Sigmoid colon (tissue), 4 donors: ENCODE measurements around the gene HINFP.

Source experiments
- POLR2AphosphoS5 ChIP-seq, 4 donors: sonication (generic); formaldehyde crosslinking; IDR thresholded peaks; one replicate each; pipeline ENCODE4 v1.6.1; 2017; ENCODE audit warnings: antibody characterized with exemption in 4 of 4
- TF ChIP-seq, protein P1 (sequence below), 4 experiments: fragments of 450-650 bp in 3 of 4; fragments of 200-600 bp in 1 of 4; IDR thresholded peaks; one replicate each; pipeline ENCODE4 v1.5.1; 2016 to 2019; ENCODE audit warnings: antibody characterized with exemption in 4 of 4, mild to moderate bottlenecking in 3 of 4, moderate library complexity in 2 of 4

DNA sequence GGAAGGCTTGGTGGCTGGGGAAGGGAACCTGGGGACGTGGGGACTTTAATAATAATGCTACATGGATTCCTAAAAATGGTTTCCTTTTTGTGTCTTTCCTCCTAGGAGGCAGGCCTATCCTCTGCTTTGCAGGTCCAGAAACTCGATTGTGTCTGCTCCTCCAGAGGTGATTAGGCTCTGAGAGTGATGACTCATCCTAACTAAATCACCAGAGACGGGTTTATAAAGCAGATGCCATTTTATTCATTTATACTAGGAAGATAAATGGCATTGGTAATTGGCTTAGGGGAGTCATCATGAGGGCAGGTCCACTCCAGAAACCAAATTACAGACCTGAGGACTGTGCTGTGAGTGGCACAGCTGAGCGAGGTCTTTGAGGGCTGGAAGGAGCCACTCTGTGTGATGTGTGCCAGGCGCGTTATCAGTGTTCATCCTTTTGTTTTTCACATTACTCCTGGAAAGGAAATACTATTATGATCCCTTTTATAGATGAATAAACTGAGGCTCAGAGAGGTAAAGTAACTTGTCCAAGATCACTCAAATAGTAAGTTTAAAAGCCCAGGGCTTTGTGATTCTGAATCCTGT is 54.2 kb downstream of the HINFP start:
- TF ChIP-seq, protein P1, sequence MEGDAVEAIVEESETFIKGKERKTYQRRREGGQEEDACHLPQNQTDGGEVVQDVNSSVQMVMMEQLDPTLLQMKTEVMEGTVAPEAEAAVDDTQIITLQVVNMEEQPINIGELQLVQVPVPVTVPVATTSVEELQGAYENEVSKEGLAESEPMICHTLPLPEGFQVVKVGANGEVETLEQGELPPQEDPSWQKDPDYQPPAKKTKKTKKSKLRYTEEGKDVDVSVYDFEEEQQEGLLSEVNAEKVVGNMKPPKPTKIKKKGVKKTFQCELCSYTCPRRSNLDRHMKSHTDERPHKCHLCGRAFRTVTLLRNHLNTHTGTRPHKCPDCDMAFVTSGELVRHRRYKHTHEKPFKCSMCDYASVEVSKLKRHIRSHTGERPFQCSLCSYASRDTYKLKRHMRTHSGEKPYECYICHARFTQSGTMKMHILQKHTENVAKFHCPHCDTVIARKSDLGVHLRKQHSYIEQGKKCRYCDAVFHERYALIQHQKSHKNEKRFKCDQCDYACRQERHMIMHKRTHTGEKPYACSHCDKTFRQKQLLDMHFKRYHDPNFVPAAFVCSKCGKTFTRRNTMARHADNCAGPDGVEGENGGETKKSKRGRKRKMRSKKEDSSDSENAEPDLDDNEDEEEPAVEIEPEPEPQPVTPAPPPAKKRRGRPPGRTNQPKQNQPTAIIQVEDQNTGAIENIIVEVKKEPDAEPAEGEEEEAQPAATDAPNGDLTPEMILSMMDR (IDR thresholded peaks at IDR 0.05) = no peak
- TF ChIP-seq POLR2AphosphoS5 (IDR thresholded peaks at IDR 0.05) = no peak
